ENCODE results near the gene HMCN1.

GRCh38 chr1:186218654-186219352 is 484.6 kb downstream of the HMCN1 start:
- TF ChIP-seq, protein P1, sequence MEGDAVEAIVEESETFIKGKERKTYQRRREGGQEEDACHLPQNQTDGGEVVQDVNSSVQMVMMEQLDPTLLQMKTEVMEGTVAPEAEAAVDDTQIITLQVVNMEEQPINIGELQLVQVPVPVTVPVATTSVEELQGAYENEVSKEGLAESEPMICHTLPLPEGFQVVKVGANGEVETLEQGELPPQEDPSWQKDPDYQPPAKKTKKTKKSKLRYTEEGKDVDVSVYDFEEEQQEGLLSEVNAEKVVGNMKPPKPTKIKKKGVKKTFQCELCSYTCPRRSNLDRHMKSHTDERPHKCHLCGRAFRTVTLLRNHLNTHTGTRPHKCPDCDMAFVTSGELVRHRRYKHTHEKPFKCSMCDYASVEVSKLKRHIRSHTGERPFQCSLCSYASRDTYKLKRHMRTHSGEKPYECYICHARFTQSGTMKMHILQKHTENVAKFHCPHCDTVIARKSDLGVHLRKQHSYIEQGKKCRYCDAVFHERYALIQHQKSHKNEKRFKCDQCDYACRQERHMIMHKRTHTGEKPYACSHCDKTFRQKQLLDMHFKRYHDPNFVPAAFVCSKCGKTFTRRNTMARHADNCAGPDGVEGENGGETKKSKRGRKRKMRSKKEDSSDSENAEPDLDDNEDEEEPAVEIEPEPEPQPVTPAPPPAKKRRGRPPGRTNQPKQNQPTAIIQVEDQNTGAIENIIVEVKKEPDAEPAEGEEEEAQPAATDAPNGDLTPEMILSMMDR (IDR thresholded peaks at IDR 0.05; ENCODE audit: low read length): no peak
- TF ChIP-seq EZH2 (IDR thresholded peaks at IDR 0.05; ENCODE audit: borderline replicate concordance, low read length): no peak
